HL-60 (cell line): ENCODE data around the gene NAALADL2.

ENCODE experiments used
- DNase-seq, 2 experiments: peaks; one replicate each; pipeline ENCODE4 v3.0.0-alpha.2; 2010 to 2020; ENCODE audit warnings: low read depth in 1 of 2, low spot score in 1 of 2
- H3K27ac ChIP-seq: fragments of 250-450 bp; sonication (Bioruptor Pico); replicated peaks from 2 replicates; pipeline ENCODE4 v1.5.1; 2020; ENCODE audit warnings: mild to moderate bottlenecking, moderate library complexity
- H3K27me3 ChIP-seq: fragments of 250-450 bp; sonication (Bioruptor Pico); 2 replicates; pipeline ENCODE4 v1.5.1; 2021; ENCODE audit warnings: mild to moderate bottlenecking, moderate library complexity; ENCODE audit not compliant: insufficient read depth, poor library complexity, severe bottlenecking
- H3K4me3 ChIP-seq: replicated peaks from 2 replicates; pipeline ENCODE4 v1.5.1; 2011; ENCODE audit warnings: mild to moderate bottlenecking, control low read depth, low read length; ENCODE audit not compliant: insufficient read depth
- CTCF ChIP-seq: IDR thresholded peaks from one replicate; pipeline ENCODE4 v1.5.1; 2011; ENCODE audit warnings: low read length, control low read depth, inconsistent platforms; ENCODE audit not compliant: insufficient read depth
- GABPA ChIP-seq: IDR thresholded peaks from 2 replicates; pipeline ENCODE4 v1.6.1; 2012; ENCODE audit warnings: low read depth
- POLR2AphosphoS5 ChIP-seq: IDR thresholded peaks from 2 replicates; pipeline ENCODE4 v1.6.1; 2012; ENCODE audit warnings: low read depth
- REST ChIP-seq: IDR thresholded peaks from 2 replicates; pipeline ENCODE4 v1.6.1; 2012; ENCODE audit warnings: low read depth; ENCODE audit not compliant: insufficient replicate concordance
- SPI1 ChIP-seq: IDR thresholded peaks from 2 replicates; pipeline ENCODE4 v1.6.1; 2012; ENCODE audit warnings: low read depth, mild to moderate bottlenecking, borderline replicate concordance

The NAALADL2 gene

DNA sequence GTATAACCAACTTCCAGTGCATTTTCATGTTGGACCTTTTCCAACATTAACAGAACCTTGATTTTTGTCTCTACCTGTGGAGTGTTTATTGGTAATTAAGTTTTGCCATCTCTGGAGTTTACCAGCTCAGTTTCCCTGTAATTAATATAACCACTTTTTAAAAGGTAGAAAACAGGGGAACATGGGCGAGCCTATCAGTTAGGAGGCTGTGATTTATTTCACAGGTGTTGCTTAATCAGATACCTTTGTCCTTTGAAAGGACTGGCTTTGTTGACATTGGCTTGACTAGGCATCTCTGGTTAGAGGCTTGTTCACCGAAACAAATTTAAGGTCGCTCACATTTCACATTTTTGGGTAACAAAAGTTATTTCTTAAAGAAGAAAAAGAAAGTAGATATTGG lies 622 bp downstream of the NAALADL2 start:
- H3K27me3 ChIP-seq: no peaks in the 10 kb centered on the region
- H3K27ac ChIP-seq: no peak overlapping the region
- DNase-seq: no peak
- no peak for TF ChIP-seq POLR2AphosphoS5
- TF ChIP-seq SPI1: no peak
- TF ChIP-seq GABPA: no peak
- no peak for TF ChIP-seq REST
- H3K4me3 ChIP-seq: no peak overlapping the region

DNA sequence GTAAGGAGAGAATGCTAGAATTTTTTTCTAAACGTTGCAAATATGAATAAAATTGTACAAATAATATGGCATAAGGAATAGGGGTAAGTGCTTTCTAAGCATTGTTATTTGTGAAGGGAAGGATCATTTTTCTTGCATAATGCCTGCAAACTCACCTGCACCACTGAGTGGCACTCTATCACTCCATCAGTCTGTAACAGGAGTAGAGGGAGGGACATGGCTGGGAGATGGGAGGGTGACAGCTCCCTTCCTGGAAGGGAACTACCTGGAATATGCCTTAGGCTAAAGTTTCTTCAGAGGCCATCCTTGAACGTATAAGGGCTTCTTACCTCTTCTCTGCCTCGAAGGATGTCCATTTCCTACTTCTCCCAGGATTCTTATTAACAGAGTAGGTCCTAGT lies 3.0 kb downstream of the NAALADL2 start:
- no peak for DNase-seq

DNA sequence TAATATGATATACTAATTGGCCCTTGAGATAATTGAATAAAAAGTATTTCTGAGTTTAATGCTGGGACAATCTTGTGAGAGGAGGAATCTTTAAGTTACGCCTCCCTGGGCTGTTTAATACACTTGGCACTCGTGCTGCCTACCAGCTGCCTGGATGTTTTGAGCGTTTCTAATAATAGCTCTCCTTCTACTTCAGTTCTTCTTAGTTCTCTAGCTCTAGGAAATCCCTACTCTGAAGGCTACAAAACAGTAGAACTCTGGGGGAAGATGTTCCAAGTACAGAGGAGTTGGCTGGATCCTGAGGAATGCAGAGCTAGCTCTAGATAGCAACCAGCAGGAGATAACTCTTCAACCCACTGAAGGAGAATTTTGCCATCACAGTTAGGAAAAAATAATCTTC lies 3.5 kb downstream of the NAALADL2 start:
- Histone ChIP-seq H3K4me3 (no peak overlapping the region), H3K27me3 (no peaks in the 10 kb centered on the region), H3K27ac (no peak overlapping the region)
- TF ChIP-seq SPI1 (no peak), REST (no peak), POLR2AphosphoS5 (no peak), GABPA (no peak), CTCF (no peak)
- DNase-seq: no peak

More for the DNA sequence above, 3.0 kb downstream of the NAALADL2 start:
- H3K4me3 ChIP-seq: no peak overlapping the region
- no peak for TF ChIP-seq POLR2AphosphoS5
- no peak for TF ChIP-seq REST
- no peak for TF ChIP-seq CTCF
- TF ChIP-seq SPI1: no peak
- no peak for TF ChIP-seq GABPA
- no peaks in the 10 kb centered on the region for H3K27me3 ChIP-seq
- no peak overlapping the region for H3K27ac ChIP-seq

GRCh38 chr3:174863488-174863887 lies 4.4 kb downstream of the NAALADL2 start:
- Histone ChIP-seq H3K4me3 (no peak overlapping the region), H3K27me3 (no peaks in the 10 kb centered on the region), H3K27ac (no peak overlapping the region)
- no peak for TF ChIP-seq CTCF
- TF ChIP-seq POLR2AphosphoS5: no peak
- TF ChIP-seq SPI1: no peak
- no peak for TF ChIP-seq GABPA
- TF ChIP-seq REST: no peak
- no peak for DNase-seq
